Neutrophil (primary cell): ENCODE measurements around the gene MTOR.

ENCODE experiments used
- H3K27ac ChIP-seq: fragments of 200-600 bp; sonication (generic); 2 replicates; pipeline ENCODE4 v1.5.1; 2016; ENCODE audit warnings: mild to moderate bottlenecking, moderate library complexity
- H3K27me3 ChIP-seq: fragments of 200-600 bp; sonication (generic); 2 replicates; pipeline ENCODE4 v1.6.0; 2016; ENCODE audit warnings: mild to moderate bottlenecking
- H3K36me3 ChIP-seq: fragments of 200-600 bp; sonication (generic); 2 replicates; pipeline ENCODE4 v1.5.1; 2017
- H3K4me1 ChIP-seq, 2 experiments: fragments of 200-600 bp in 1 of 2; sonication (generic) in 1 of 2; 1 replicate in 1 of 2; 2 replicates in 1 of 2; pipeline versions ENCODE4 v1.5.1 to v1.6.1; 2013 to 2016; ENCODE audit warnings: low read depth in 1 of 2, low read length in 1 of 2, mild to moderate bottlenecking in 1 of 2, moderate library complexity in 1 of 2; ENCODE audit not compliant: control insufficient read depth in 1 of 2, insufficient read depth in 1 of 2
- H3K4me3 ChIP-seq, 2 experiments: fragments of 200-600 bp in 1 of 2; sonication (generic) in 1 of 2; 1 replicate in 1 of 2; 2 replicates in 1 of 2; pipeline ENCODE4 v1.5.1; 2013 to 2016; ENCODE audit warnings: low read depth in 1 of 2, low read length in 1 of 2, mild to moderate bottlenecking in 1 of 2, moderate library complexity in 1 of 2
- H3K9me3 ChIP-seq: fragments of 200-600 bp; sonication (generic); 2 replicates; pipeline ENCODE4 v1.5.1; 2016
- CTCF ChIP-seq: fragments of 200-600 bp; sonication (generic); IDR thresholded peaks from 2 replicates; pipeline ENCODE4 v1.5.1; 2016; ENCODE audit warnings: antibody characterized with exemption

The MTOR gene

GRCh38 chr1:11198257-11198656, 64.1 kb downstream of the MTOR start:
- Histone ChIP-seq H3K27ac (no peak overlapping the region), H3K27me3 (no peaks in the 10 kb centered on the region), H3K4me3 (no peak overlapping the region), H3K4me1 (no peaks in the 10 kb centered on the region), H3K36me3 (peaks cover 96% of the 10 kb centered on the region), H3K9me3 (no peaks in the 10 kb centered on the region)
- TF ChIP-seq CTCF, result no peak

- no peak for TF ChIP-seq CTCF
- no peak overlapping the region for H3K27ac ChIP-seq
- H3K36me3 ChIP-seq, result peaks cover 94% of the 10 kb centered on the region
- H3K27me3 ChIP-seq, result no peaks in the 10 kb centered on the region
- H3K4me1 ChIP-seq, result no peaks in the 10 kb centered on the region
- H3K9me3 ChIP-seq, result no peaks in the 10 kb centered on the region
- no peak overlapping the region for H3K4me3 ChIP-seq
Measured at GRCh38 chr1:11197359-11197758, 65.0 kb downstream of the MTOR start.

GRCh38 chr1:11196945-11197344, 65.4 kb downstream of the MTOR start:
- TF ChIP-seq CTCF, result no peak
- Histone ChIP-seq H3K9me3 (no peaks in the 10 kb centered on the region), H3K4me3 (no peak overlapping the region), H3K4me1 (no peaks in the 10 kb centered on the region), H3K36me3 (peaks cover 95% of the 10 kb centered on the region), H3K27ac (no peak overlapping the region), H3K27me3 (no peaks in the 10 kb centered on the region)

GRCh38 chr1:11194407-11195176, 67.8 kb downstream of the MTOR start:
- TF ChIP-seq CTCF, result no peak
- Histone ChIP-seq H3K36me3 (peaks cover 95% of the 10 kb centered on the region), H3K4me3 (no peak overlapping the region), H3K27me3 (no peaks in the 10 kb centered on the region), H3K27ac (no peak overlapping the region), H3K9me3 (no peaks in the 10 kb centered on the region), H3K4me1 (no peaks in the 10 kb centered on the region)

GRCh38 chr1:11193376-11193775, 69.0 kb downstream of the MTOR start:
- no peak for TF ChIP-seq CTCF
- Histone ChIP-seq H3K4me1 (no peaks in the 10 kb centered on the region), H3K27ac (no peak overlapping the region), H3K4me3 (no peak overlapping the region), H3K36me3 (peaks cover 88% of the 10 kb centered on the region), H3K27me3 (no peaks in the 10 kb centered on the region), H3K9me3 (no peaks in the 10 kb centered on the region)
